WTC11 (cell line): Measurements from ENCODE around the gene MIAT. TPM values are rescaled to one million over a fixed set of nuclear protein-coding genes. Genes with fewer than 3 reads are reported as not detected.

ENCODE experiments used
- ATAC-seq: fragments of 200-7000 bp; cut with Tn5 transposase; 2 replicates; pipeline ENCODE4 v1.10.0; 2021; ENCODE audit warnings: mild to moderate bottlenecking, moderate library complexity
- CTCF ChIA-PET: fragments of 300-600 bp; sonication (Branson Sonifier 250); formaldehyde crosslinking; loops from one replicate; lab custom pipeline; 2021; ENCODE audit warnings: antibody characterized with exemption; lab: Charles Lee
- POLR2A ChIA-PET: fragments of 350-600 bp; sonication (Branson Sonifier 250); formaldehyde crosslinking; loops from one replicate; lab custom pipeline; 2021; ENCODE audit warnings: antibody characterized with exemption; lab: Charles Lee
- DNase-seq: peaks from one replicate; pipeline ENCODE4 v3.0.0; 2021; ENCODE audit warnings: low spot score
- H3K27ac Mint-ChIP-seq: 2 replicates; pipeline ENCODE4 v1.8.0; 2021; ENCODE audit warnings: mixed read lengths
- H3K27me3 Mint-ChIP-seq: 2 replicates; pipeline ENCODE4 v1.8.0; 2021; ENCODE audit warnings: low read depth, mild to moderate bottlenecking, moderate library complexity, mixed read lengths
- H3K36me3 Mint-ChIP-seq: 2 replicates; pipeline ENCODE4 v1.8.0; 2021; ENCODE audit warnings: mixed read lengths
- H3K4me1 Mint-ChIP-seq: 2 replicates; pipeline ENCODE4 v1.8.0; 2022; ENCODE audit warnings: mixed read lengths
- H3K4me3 Mint-ChIP-seq: 2 replicates; pipeline ENCODE4 v1.8.0; 2021; ENCODE audit warnings: mild to moderate bottlenecking, moderate library complexity, mixed read lengths
- H3K9me3 Mint-ChIP-seq: 2 replicates; pipeline ENCODE4 v1.8.0; 2021; ENCODE audit warnings: mixed read lengths
- ATF3 ChIP-seq: sonication (generic); formaldehyde crosslinking; conservative IDR thresholded peaks from 2 replicates; pipeline ENCODE4 v1.8.1; 2022; ENCODE audit warnings: mild to moderate bottlenecking, missing genetic modification reagents
- CREM ChIP-seq: sonication (generic); formaldehyde crosslinking; IDR thresholded peaks from 2 replicates; pipeline ENCODE4 v1.8.1; 2022; ENCODE audit warnings: mild to moderate bottlenecking, missing genetic modification reagents, moderate library complexity
- ETV6 ChIP-seq: sonication (generic); formaldehyde crosslinking; IDR thresholded peaks from 2 replicates; pipeline ENCODE4 v1.8.1; 2022; ENCODE audit warnings: mild to moderate bottlenecking, missing genetic modification reagents
- HMGXB4 ChIP-seq: sonication (generic); formaldehyde crosslinking; IDR thresholded peaks from 2 replicates; pipeline ENCODE4 v1.8.1; 2023; ENCODE audit warnings: mild to moderate bottlenecking, moderate library complexity, missing genetic modification reagents
- NFATC4 ChIP-seq: fragments of 250-450 bp; sonication (Bioruptor Pico); IDR thresholded peaks from 2 replicates; pipeline ENCODE4 v1.9.0; 2021; ENCODE audit warnings: mild to moderate bottlenecking
- SOX15 ChIP-seq: fragments of 250-450 bp; sonication (Bioruptor Pico); IDR thresholded peaks from 2 replicates; pipeline ENCODE4 v1.9.0; 2021; ENCODE audit warnings: mild to moderate bottlenecking
- SP1 ChIP-seq: sonication (generic); formaldehyde crosslinking; conservative IDR thresholded peaks from 2 replicates; pipeline ENCODE4 v1.8.1; 2022; ENCODE audit warnings: missing genetic modification reagents
- STAT6 ChIP-seq: sonication (generic); formaldehyde crosslinking; conservative IDR thresholded peaks from 2 replicates; pipeline ENCODE4 v1.8.1; 2023; ENCODE audit warnings: mild to moderate bottlenecking, low read depth, missing genetic modification reagents, moderate library complexity
- ZNF121 ChIP-seq: sonication (generic); formaldehyde crosslinking; IDR thresholded peaks from 2 replicates; pipeline ENCODE4 v1.8.0; 2023; ENCODE audit warnings: missing genetic modification reagents
- ZNF263 ChIP-seq: sonication (generic); formaldehyde crosslinking; IDR thresholded peaks from 2 replicates; pipeline ENCODE4 v1.8.1; 2022; ENCODE audit warnings: low read depth, mild to moderate bottlenecking, moderate library complexity, missing genetic modification reagents
- ZNF281 ChIP-seq: sonication (generic); formaldehyde crosslinking; IDR thresholded peaks from 2 replicates; pipeline ENCODE4 v1.8.0; 2023; ENCODE audit warnings: mild to moderate bottlenecking, missing genetic modification reagents
- ZNF425 ChIP-seq: fragments of 250-450 bp; sonication (Bioruptor Pico); conservative IDR thresholded peaks from 2 replicates; pipeline ENCODE4 v1.9.0; 2021; ENCODE audit warnings: mild to moderate bottlenecking
- total RNA-seq: library from RNA; stranded (reverse); gene quantifications from 3 replicates; pipeline ENCODE4 v1.2.3, GENCODE V29; 2021
- TF ChIP-seq, protein P1 (sequence below): fragments of 250-450 bp; sonication (Bioruptor Pico); IDR thresholded peaks from 2 replicates; pipeline ENCODE4 v1.8.0; 2021; ENCODE audit warnings: mild to moderate bottlenecking

Gene MIAT
- total RNA-seq, 1 experiment from 2014 or later: 50.7 TPM

DNA sequence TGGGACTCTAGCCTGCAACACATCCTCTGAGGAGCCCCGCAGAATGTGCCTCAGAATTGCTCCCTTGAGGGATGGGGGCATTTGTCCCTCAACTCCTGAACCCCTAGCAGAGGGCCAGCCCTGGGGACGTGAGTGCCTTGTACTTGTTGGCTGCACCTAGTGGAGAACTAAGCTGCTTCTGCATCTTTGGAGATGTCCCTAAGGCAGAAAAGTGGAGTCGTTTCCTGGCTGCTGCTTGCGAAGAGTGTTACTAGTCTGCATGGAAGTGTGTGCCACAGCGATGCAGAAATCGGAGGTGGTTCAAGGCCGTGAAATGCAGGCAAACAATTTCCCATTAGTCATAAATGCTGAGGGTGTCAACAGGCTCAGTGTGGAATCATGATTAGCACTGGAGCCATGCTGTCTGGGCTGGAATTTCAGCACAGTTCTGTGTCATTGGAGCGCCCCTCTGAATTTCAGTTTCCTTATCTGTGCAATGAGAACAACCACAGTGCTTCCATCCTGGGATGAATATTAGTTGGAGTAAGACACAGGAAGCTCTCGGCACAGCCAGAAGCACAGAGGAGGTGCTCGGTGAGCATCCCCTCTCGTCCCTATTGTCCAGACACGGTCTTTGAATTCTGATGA, 56.5 kb downstream of the MIAT start:
- Mint-ChIP-seq H3K27ac (no peak overlapping the region), H3K36me3 (no peaks in the 10 kb centered on the region)

More for the DNA sequence above, 56.5 kb downstream of the MIAT start:
- no peaks in the 10 kb centered on the region for H3K27me3 Mint-ChIP-seq
- H3K4me1 Mint-ChIP-seq: peaks cover 13% of the 10 kb centered on the region
- H3K9me3 Mint-ChIP-seq: no peaks in the 10 kb centered on the region
- DNase-seq: no peak
- no peak for ATAC-seq
- no peak for TF ChIP-seq ZNF425 (CRISPR knock-in tag)
- no peak for TF ChIP-seq ZNF263 (CRISPR knock-in tag)
- TF ChIP-seq HMGXB4 (CRISPR knock-in tag): no peak
- TF ChIP-seq, protein P1, sequence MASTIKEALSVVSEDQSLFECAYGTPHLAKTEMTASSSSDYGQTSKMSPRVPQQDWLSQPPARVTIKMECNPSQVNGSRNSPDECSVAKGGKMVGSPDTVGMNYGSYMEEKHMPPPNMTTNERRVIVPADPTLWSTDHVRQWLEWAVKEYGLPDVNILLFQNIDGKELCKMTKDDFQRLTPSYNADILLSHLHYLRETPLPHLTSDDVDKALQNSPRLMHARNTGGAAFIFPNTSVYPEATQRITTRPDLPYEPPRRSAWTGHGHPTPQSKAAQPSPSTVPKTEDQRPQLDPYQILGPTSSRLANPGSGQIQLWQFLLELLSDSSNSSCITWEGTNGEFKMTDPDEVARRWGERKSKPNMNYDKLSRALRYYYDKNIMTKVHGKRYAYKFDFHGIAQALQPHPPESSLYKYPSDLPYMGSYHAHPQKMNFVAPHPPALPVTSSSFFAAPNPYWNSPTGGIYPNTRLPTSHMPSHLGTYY: no peak
- no peak for TF ChIP-seq ZNF121 (CRISPR knock-in tag)
- no peak for TF ChIP-seq ATF3 (CRISPR knock-in tag)
- TF ChIP-seq SOX15 (CRISPR knock-in tag): no peak
- no peak for TF ChIP-seq SP1 (CRISPR knock-in tag)
- TF ChIP-seq ZNF281 (CRISPR knock-in tag): no peak
- TF ChIP-seq NFATC4 (CRISPR knock-in tag): no peak
- no peak for TF ChIP-seq STAT6 (CRISPR knock-in tag)
- TF ChIP-seq ETV6 (CRISPR knock-in tag): no peak
- no peak for TF ChIP-seq CREM (CRISPR knock-in tag)
- ChIA-PET CTCF (interaction anchor here (1.4 kb wide), 2 partner anchors 35 to 42 kb away, joined by 4 read pairs; no protein-coding TSS in a partner anchor), POLR2A (no interaction called here)
- no peak overlapping the region for H3K4me3 Mint-ChIP-seq
